K562 (cell line): ENCODE results near the gene FMNL3.

Source experiments
- CREM ChIP-seq: IDR thresholded peaks from 2 replicates; pipeline ENCODE4 v1.6.1; 2014; ENCODE audit warnings: antibody characterized with exemption, low read depth
- CTCF ChIP-seq, 3 experiments: IDR thresholded peaks in 2 of 3; conservative IDR thresholded peaks in 1 of 3; 2 replicates each; pipeline ENCODE4 v1.5.1; 2011 to 2012; ENCODE audit warnings: low read length in 3 of 3, mild to moderate bottlenecking in 3 of 3, control low read depth in 2 of 3, improper control_type of control experiment in 1 of 3, inconsistent platforms in 1 of 3, low read depth in 1 of 3, mixed read lengths in 1 of 3, moderate library complexity in 1 of 3; ENCODE audit not compliant: insufficient read depth in 2 of 3
- GABPA ChIP-seq: fragments of 200-800 bp; sonication (Bioruptor generic); conservative IDR thresholded peaks from 2 replicates; pipeline ENCODE4 v1.6.1; 2016; ENCODE audit warnings: low read depth, missing genetic modification characterization, missing compliant biosample characterization
- PHF21A ChIP-seq: fragments of 450-650 bp; IDR thresholded peaks from 2 replicates; pipeline ENCODE4 v1.6.1; 2017; ENCODE audit warnings: low read depth, borderline replicate concordance
- ZNF384 ChIP-seq: IDR thresholded peaks from 2 replicates; pipeline ENCODE4 v1.6.1; 2012; ENCODE audit warnings: low read depth, low read length, improper control_type of control experiment
- ZNF707 ChIP-seq: fragments of 250-450 bp; sonication (Bioruptor Pico); conservative IDR thresholded peaks from 2 replicates; pipeline ENCODE4 v1.8.0; 2022; ENCODE audit warnings: inconsistent platforms, mild to moderate bottlenecking, moderate library complexity
- ZNF75A ChIP-seq: fragments of 450-650 bp; formaldehyde crosslinking; IDR thresholded peaks from 2 replicates; pipeline ENCODE4 v1.4.0; 2020; ENCODE audit warnings: mild to moderate bottlenecking

DNA sequence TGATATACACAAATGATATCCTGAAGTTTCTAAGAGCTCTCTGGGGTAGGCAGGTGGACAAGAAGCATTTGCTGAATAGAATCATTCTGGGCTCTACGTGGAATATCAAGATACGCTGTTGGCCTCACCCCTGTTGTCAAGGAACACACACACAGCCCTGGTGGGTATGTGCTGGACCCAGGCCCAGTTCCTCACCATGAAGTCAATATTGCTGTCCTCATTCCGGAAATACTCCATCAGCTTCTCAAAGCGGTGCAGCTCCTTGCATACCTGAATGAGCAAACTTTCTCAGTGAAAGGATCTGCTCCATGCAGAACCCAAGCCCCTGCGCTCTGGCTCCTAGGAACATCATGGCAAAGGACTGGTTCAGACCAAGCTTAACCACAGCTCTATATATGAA lies 52.5 kb downstream of the FMNL3 start:
- TF ChIP-seq GABPA (tag) (no peak), ZNF75A (CRISPR knock-in tag) (no peak), PHF21A (no peak), ZNF384 (no peak), CTCF (IDR thresholded peaks at IDR 0.05 in 2 of 3, conservative IDR thresholded peaks at IDR 0.05 in 1 of 3; ENCODE audit: insufficient read depth in 2 of 3, low read depth in 1 of 3, low read length in 3 of 3) (no peak), ZNF707 (CRISPR knock-in tag) (no peak), CREM (no peak)
